Pancreas (tissue), 10 donors: ENCODE data around the gene SPIRE2. TPM values are rescaled to one million over a fixed set of nuclear protein-coding genes. Genes with fewer than 3 reads are reported as not detected.
"Not testable (repeated sequence)": the region's sequence is repeated elsewhere in the genome, so short reads cannot be mapped to it uniquely, and the experiment has no call there.

Experiments used
- ATAC-seq, 4 donors: fragments of 200-7000 bp; cut with Tn5 transposase; one replicate each; pipeline versions ENCODE4 v1.8.0 to v1.9.1; 2020; ENCODE audit warnings: mild to moderate bottlenecking in 4 of 4, moderate library complexity in 4 of 4
- DNase-seq, 6 donors: peaks; one replicate each; pipeline ENCODE4 v3.0.0-alpha.2; 2020
- FAIRE-seq: peaks from 2 replicates; lab custom pipeline; 2012; peaks lifted over from hg19 to GRCh38; lab: Jason Lieb, UNC
- H3K27ac ChIP-seq, 4 donors: fragments of 200-600 bp; sonication (generic); 1 replicate in 3 of 4; 2 replicates in 1 of 4; pipeline versions ENCODE4 v1.5.0 to v1.8.0; 2020
- H3K27me3 ChIP-seq, 4 donors: fragments of 200-600 bp; one replicate each; pipeline ENCODE4 v1.8.0; 2021
- H3K36me3 ChIP-seq, 3 donors: fragments of 200-600 bp; sonication (generic) in 1 of 3; one replicate each; pipeline versions ENCODE4 v1.5.0 to v1.8.0; 2020 to 2021
- H3K4me1 ChIP-seq, 3 donors: fragments of 200-600 bp; one replicate each; pipeline ENCODE4 v1.8.0; 2021
- H3K4me3 ChIP-seq, 4 donors: fragments of 200-600 bp; sonication (generic) in 2 of 4; one replicate each; pipeline versions ENCODE4 v1.5.0 to v1.8.0; 2020 to 2021
- H3K9me3 ChIP-seq, 4 donors: fragments of 200-600 bp; one replicate each; pipeline ENCODE4 v1.8.0; 2021
- CTCF ChIP-seq, 4 donors: fragments of 200-600 bp; sonication (generic) in 3 of 4; IDR thresholded peaks; one replicate each; pipeline versions ENCODE4 v1.5.0 to v1.8.0; 2021; ENCODE audit warnings: antibody characterized with exemption in 4 of 4
- WGBS, 2 donors: extraction: QIAGEN DNeasy Blood & Tissue Kit; methylation state at CpG; one replicate each; pipeline ENCODE4 v1.1.7; 2013; 5-methylcytosine and 5-hydroxymethylcytosine counted together
- intact Hi-C, 3 donors: fragments of 100-400 bp; cut with DNase I; formaldehyde crosslinking; loops; one replicate each; pipeline versions ENCODE4 v1.11.1 to v1.14.2; 2022
- polyA plus RNA-seq, 2 donors: library from polyadenylated mRNA; stranded (reverse); fragments of 200-250 nt; gene quantifications; one replicate each; pipeline ENCODE4 v1.2.3, GENCODE V29; 2013
- total RNA-seq, 6 donors: library from RNA; stranded (reverse); fragmentation: NEBNext Ultra II Directional in 4 of 6; extraction: Animal tissue kit (Norgen Biotek cat#: 25700) in 4 of 6; gene quantifications; one replicate each; pipeline versions ENCODE4 v1.2.1 to v1.2.4, GENCODE V29; 2021 to 2023
- donor health status: healthy with polysubstance abuse.
- donor health status: DM: no; HTN: no; CAD: no; lungs with moderate emphysema.
- donor health status: DM: no; HTN: no; CAD: no.
- donor health status: control.
- donor health status: control.
- donor health status: Bipolar disorder and iron deficiency.
- donor health status: DM: yes; HTN: yes; CAD: no.
- donor health status: DM: no; HTN: no; CAD: no.
- donor health status: DM: no; HTN: no; CAD: no.
- donor health status: DM: yes; HTN: yes; CAD: no.

SPIRE2 gene
- total and polyA plus RNA-seq, 8 donors, result 1.6 to 11.5 (median 2.8) TPM

- Histone ChIP-seq H3K4me3 (no peak overlapping the region), H3K36me3 (no peaks in the 10 kb centered on the region), H3K27me3 (no peaks in the 10 kb centered on the region), H3K27ac (no peak overlapping the region), H3K4me1 (no peaks in the 10 kb centered on the region), H3K9me3 (no peaks in the 10 kb centered on the region)
- DNase-seq, result no peak
- no peak for ATAC-seq
- no peak for FAIRE-seq
- WGBS, 2 donors, result 93 to 94% methylated on average over 25 of the region's 25 CpGs
- intact Hi-C loops, result no loop called here
- TF ChIP-seq CTCF (IDR thresholded peaks at IDR 0.05), result no peak
Measured at GRCh38 chr16:89831810-89832328, 3.6 kb downstream of the SPIRE2 start.

GRCh38 chr16:89833664-89834363 lies 5.5 kb downstream of the SPIRE2 start:
- WGBS, 2 donors, result 94 to 95% methylated on average over 33 to 39 of the region's 39 CpGs

GRCh38 chr16:89834813-89835363 lies 6.6 kb downstream of the SPIRE2 start:
- intact Hi-C loops, FAIRE-seq, H3K27me3 ChIP-seq, DNase-seq, H3K4me3 ChIP-seq, ATAC-seq, H3K36me3 ChIP-seq, H3K4me1 ChIP-seq, H3K27ac ChIP-seq, H3K9me3 ChIP-seq: not testable (repeated sequence)
- 94 to 97% methylated on average over 38 to 42 of the region's 42 CpGs for WGBS, 2 donors

More at GRCh38 chr16:89833664-89834363, 5.5 kb downstream of the SPIRE2 start:
- H3K36me3 ChIP-seq, FAIRE-seq, H3K27me3 ChIP-seq, DNase-seq, H3K4me1 ChIP-seq, H3K27ac ChIP-seq, H3K9me3 ChIP-seq, H3K4me3 ChIP-seq, intact Hi-C loops: not testable (repeated sequence)
- ATAC-seq, result peak in 1 of 4 donors; percentile 24

GRCh38 chr16:89836484-89836883 lies 8.2 kb downstream of the SPIRE2 start:
- H3K36me3 ChIP-seq, ATAC-seq, H3K4me3 ChIP-seq, H3K27ac ChIP-seq, FAIRE-seq, H3K9me3 ChIP-seq, H3K4me1 ChIP-seq, H3K27me3 ChIP-seq, intact Hi-C loops, DNase-seq: not testable (repeated sequence)
- WGBS, 2 donors, result 78 to 80% methylated on average over 15 of the region's 15 CpGs

- Histone ChIP-seq H3K4me1 (no peaks in the 10 kb centered on the region), H3K4me3 (peak overlapping the region in 2 of 4 donors; percentile 14 to 33), H3K9me3 (no peaks in the 10 kb centered on the region), H3K36me3 (no peaks in the 10 kb centered on the region), H3K27ac (no peak overlapping the region), H3K27me3 (no peaks in the 10 kb centered on the region)
- intact Hi-C loops, result no loop called here
- 74 to 80% methylated on average over 17 of the region's 17 CpGs for WGBS, 2 donors
- DNase-seq, result no peak
- ATAC-seq, result peak; percentile 27 to 51 (median 36)
- no peak for TF ChIP-seq CTCF (IDR thresholded peaks at IDR 0.05)
- no peak for FAIRE-seq
Measured at GRCh38 chr16:89837014-89837546, 8.8 kb downstream of the SPIRE2 start.

GRCh38 chr16:89841275-89841674 lies 13.0 kb downstream of the SPIRE2 start:
- no peaks in the 10 kb centered on the region for H3K4me1 ChIP-seq
- no peak overlapping the region for H3K4me3 ChIP-seq
- no peak for TF ChIP-seq CTCF (IDR thresholded peaks at IDR 0.05)
- ATAC-seq, result no peak
- no peaks in the 10 kb centered on the region for H3K36me3 ChIP-seq
- no peaks in the 10 kb centered on the region for H3K27me3 ChIP-seq
- no peak overlapping the region for H3K27ac ChIP-seq
- FAIRE-seq, result no peak
- intact Hi-C loops, result no loop called here
- no peak for DNase-seq
- H3K9me3 ChIP-seq, result no peaks in the 10 kb centered on the region
- WGBS, 2 donors, result 71 to 84% methylated on average over 10 of the region's 10 CpGs
